HCT116 (cell line): Measurements from ENCODE around the gene HTT-AS. TPM values are rescaled to one million over a fixed set of nuclear protein-coding genes. Genes with fewer than 3 reads are reported as not detected.

Source experiments
- ATAC-seq: fragments of 200-7000 bp; cut with Tn5 transposase; 2 replicates; pipeline ENCODE4 v1.9.1; 2020; ENCODE audit warnings: mild to moderate bottlenecking, moderate library complexity
- BruUV-seq: library from RNA; stranded (reverse); fragments of 400-500 nt; replicated peaks from 2 replicates; lab custom pipeline; 2021; lab: Mats Ljungman, UMichigan
- CTCF ChIA-PET: fragments of 300-600 bp; sonication (Branson Sonifier 250); formaldehyde crosslinking; loops from one replicate; lab custom pipeline; 2021; ENCODE audit warnings: antibody characterized with exemption; lab: Charles Lee
- POLR2A ChIA-PET: fragments of 300-600, 350-600 bp; sonication (Branson Sonifier 250); formaldehyde crosslinking; loops from one replicate; lab custom pipeline; 2021; ENCODE audit warnings: antibody characterized with exemption; lab: Charles Lee
- RAD21 ChIA-PET, 2 experiments: fragments of 300-600 bp; sonication (Branson Sonifier 250); formaldehyde crosslinking; loops; one replicate each; lab custom pipeline; 2023; ENCODE audit warnings: low total read pairs in 2 of 2; ENCODE audit not compliant: uncharacterized antibody in 2 of 2, unreplicated experiment in 2 of 2, low non-redundant PET in 1 of 2; lab: Charles Lee
- DNase-seq: peaks from one replicate; pipeline ENCODE4 v3.0.0-alpha.2; 2010; ENCODE audit warnings: low read depth, low spot score
- H2AFZ ChIP-seq: fragments of 200-600 bp; shearing (Covaris generic), sonication (generic); 2 replicates; pipeline ENCODE4 v1.6.1; 2017; ENCODE audit warnings: low read depth, mixed run types, mixed read lengths, antibody characterized with exemption, low read length; ENCODE audit not compliant: poor library complexity, severe bottlenecking
- H3K27ac ChIP-seq: 2 replicates; pipeline ENCODE4 v1.5.1; 2012; ENCODE audit warnings: low read depth, low read length
- H3K27me3 ChIP-seq: fragments of 200-600 bp; sonication (generic); 2 replicates; pipeline ENCODE4 v1.6.1; 2016; ENCODE audit warnings: mixed run types, low read length, mixed read lengths; ENCODE audit not compliant: insufficient read depth
- H3K36me3 ChIP-seq, 2 experiments: fragments of 200-500 bp in 1 of 2; fragments of 200-600 bp in 1 of 2; sonication (Bioruptor generic) in 1 of 2; sonication (generic) in 1 of 2; 2 replicates each; pipeline versions ENCODE4 v1.5.1 to v1.6.1; 2014 to 2016; ENCODE audit warnings: low read length in 2 of 2, inconsistent platforms in 1 of 2, mixed read lengths in 1 of 2, mixed run types in 1 of 2; ENCODE audit not compliant: insufficient read depth in 2 of 2, control insufficient read depth in 1 of 2
- H3K4me1 ChIP-seq, 2 experiments: fragments of 200-600 bp in 1 of 2; sonication (generic) in 1 of 2; 2 replicates each; pipeline versions ENCODE4 v1.5.1 to v1.6.1; 2012 to 2017; ENCODE audit warnings: low read length in 2 of 2, inconsistent platforms in 1 of 2, mild to moderate bottlenecking in 1 of 2, mixed read lengths in 1 of 2, mixed run types in 1 of 2, moderate library complexity in 1 of 2; ENCODE audit not compliant: insufficient read depth in 2 of 2, control insufficient read depth in 1 of 2
- H3K4me2 ChIP-seq: fragments of 200-600 bp; sonication (generic); 2 replicates; pipeline ENCODE4 v1.6.1; 2017; ENCODE audit warnings: mixed run types, low read length, mixed read lengths
- H3K4me3 ChIP-seq, 2 experiments: fragments of 200-600 bp in 1 of 2; sonication (generic) in 1 of 2; replicated peaks in 1 of 2; 2 replicates each; pipeline ENCODE4 v1.5.1; 2011 to 2016; ENCODE audit warnings: low read length in 2 of 2, control low read depth in 1 of 2, low read depth in 1 of 2, mild to moderate bottlenecking in 1 of 2, mixed read lengths in 1 of 2, mixed run types in 1 of 2
- H3K79me2 ChIP-seq: fragments of 200-600 bp; sonication (generic); 2 replicates; pipeline ENCODE4 v1.6.1; 2017; ENCODE audit warnings: mild to moderate bottlenecking, mixed run types, low read length, moderate library complexity, mixed read lengths; ENCODE audit not compliant: insufficient read depth
- H3K9ac ChIP-seq: fragments of 200-600 bp; sonication (generic); 2 replicates; pipeline ENCODE4 v1.6.1; 2016; ENCODE audit warnings: low read length, mixed read lengths
- H3K9me2 ChIP-seq: fragments of 200-600 bp; sonication (generic), shearing (Covaris generic); 2 replicates; pipeline ENCODE4 v1.6.1; 2017; ENCODE audit warnings: mixed run types, mild to moderate bottlenecking, moderate library complexity; ENCODE audit not compliant: insufficient read depth
- H3K9me3 ChIP-seq, 2 experiments: fragments of 200-500 bp in 1 of 2; fragments of 200-600 bp in 1 of 2; sonication (Bioruptor generic) in 1 of 2; sonication (generic) in 1 of 2; 2 replicates each; pipeline ENCODE4 v1.6.1; 2014 to 2017; ENCODE audit warnings: low read length in 2 of 2, mixed read lengths in 2 of 2, inconsistent platforms in 1 of 2, low read depth in 1 of 2, mild to moderate bottlenecking in 1 of 2, mixed run types in 1 of 2, moderate library complexity in 1 of 2; ENCODE audit not compliant: control insufficient read depth in 1 of 2, insufficient read depth in 1 of 2
- H4K20me1 ChIP-seq: fragments of 200-600 bp; sonication (generic), shearing (Covaris generic); 2 replicates; pipeline ENCODE4 v1.6.1; 2017; ENCODE audit warnings: mixed run types, mild to moderate bottlenecking, moderate library complexity; ENCODE audit not compliant: insufficient read depth
- CBX3 ChIP-seq: IDR thresholded peaks from 2 replicates; pipeline ENCODE4 v1.6.1; 2012; ENCODE audit warnings: low read depth
- ELF1 ChIP-seq: IDR thresholded peaks from 2 replicates; pipeline ENCODE4 v1.6.1; 2012; ENCODE audit warnings: low read depth, borderline replicate concordance
- EZH2phosphoT487 ChIP-seq: fragments of 200-600 bp; IDR thresholded peaks from 2 replicates; pipeline ENCODE4 v1.6.1; 2018; ENCODE audit warnings: antibody characterized with exemption, borderline replicate concordance
- FOSL1 ChIP-seq: IDR thresholded peaks from 2 replicates; pipeline ENCODE4 v1.6.1; 2012; ENCODE audit warnings: low read depth
- JUND ChIP-seq: IDR thresholded peaks from 2 replicates; pipeline ENCODE4 v1.6.1; 2012
- SP1 ChIP-seq: IDR thresholded peaks from 2 replicates; pipeline ENCODE4 v1.6.1; 2012; ENCODE audit warnings: low read depth
- SRF ChIP-seq: IDR thresholded peaks from 2 replicates; pipeline ENCODE4 v1.6.1; 2012; ENCODE audit warnings: low read depth
- TCF7L2 ChIP-seq: IDR thresholded peaks from 2 replicates; pipeline ENCODE4 v1.7.0; 2011; ENCODE audit warnings: borderline replicate concordance, inconsistent platforms; ENCODE audit not compliant: insufficient read depth, insufficient read length; ENCODE audit errors: extremely low read depth
- YY1 ChIP-seq: IDR thresholded peaks from 2 replicates; pipeline ENCODE4 v1.6.1; 2011; ENCODE audit warnings: low read length, low read depth, moderate library complexity, mild to moderate bottlenecking; ENCODE audit not compliant: insufficient replicate concordance; ENCODE audit errors: extremely low read depth
- intact Hi-C: fragments of 100-400 bp; cut with micrococcal nuclease; formaldehyde crosslinking; loops from 2 replicates; pipeline ENCODE4 v1.10.0; 2022
- total RNA-seq: library from RNA; stranded (reverse); gene quantifications from one replicate; pipeline ENCODE4 v1.2.1, GENCODE V29; 2021; ENCODE audit not compliant: unreplicated experiment
- TF ChIP-seq, protein P1 (sequence below): IDR thresholded peaks from 2 replicates; pipeline ENCODE4 v1.6.1; 2012; ENCODE audit warnings: low read depth
- TF ChIP-seq, protein P2 (sequence below), 3 experiments: fragments of 200-600 bp in 1 of 3; sonication (generic) in 1 of 3; IDR thresholded peaks in 2 of 3; conservative IDR thresholded peaks in 1 of 3; 2 replicates each; pipeline ENCODE4 v1.5.1; 2012 to 2017; ENCODE audit warnings: low read depth in 2 of 3, low read length in 2 of 3, antibody characterized with exemption in 1 of 3, borderline replicate concordance in 1 of 3, control low read depth in 1 of 3, mild to moderate bottlenecking in 1 of 3, mixed read lengths in 1 of 3, mixed run types in 1 of 3, moderate library complexity in 1 of 3; ENCODE audit not compliant: insufficient read depth in 1 of 3

HTT-AS gene
- total RNA-seq, 1 experiment from 2014 or later = not detected

DNA sequence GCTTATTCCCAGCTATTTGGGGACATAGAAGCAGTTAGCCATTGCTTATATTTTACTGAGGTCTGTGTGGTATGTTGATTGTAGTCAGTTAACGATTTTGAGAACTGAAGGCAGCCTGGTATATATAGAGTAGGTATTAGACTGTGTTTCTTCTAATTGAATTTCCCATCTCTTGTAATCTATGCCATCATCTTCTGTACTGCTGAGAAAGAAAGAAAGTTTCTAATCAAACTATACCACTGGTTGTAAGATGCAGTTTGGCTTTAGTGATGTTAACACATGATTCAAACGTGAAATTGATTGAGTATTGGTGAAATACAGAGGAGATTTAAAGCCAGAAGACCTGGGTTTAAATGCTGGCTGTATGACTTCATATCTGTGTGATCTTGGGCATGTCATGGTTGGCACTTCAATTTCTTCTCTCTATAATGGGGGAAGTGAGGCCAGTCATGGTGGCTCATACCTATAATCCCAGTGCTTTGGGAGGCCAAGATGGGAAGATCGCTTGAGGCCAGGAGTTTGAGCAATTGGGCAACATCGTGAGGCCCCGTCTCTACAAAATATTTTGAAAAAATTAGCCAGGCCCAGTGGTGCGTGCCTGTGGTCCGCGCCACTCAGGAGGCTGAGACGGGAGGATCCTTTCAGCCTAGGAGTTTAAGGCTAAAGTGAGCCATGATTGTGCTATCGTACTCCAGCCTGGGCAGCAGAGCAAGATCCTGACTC, 11.8 kb upstream of the HTT-AS start:
- no peak for ATAC-seq
- BruUV-seq = no TSS peak

More for the DNA sequence above, 11.8 kb upstream of the HTT-AS start:
- Histone ChIP-seq H3K27me3 (no peaks in the 10 kb centered on the region), H3K36me3 (0 out of 4 replicates have a peak, but pooled peaks cover 0 to 2% of the 10 kb centered on the region in 2 experiments), H3K4me1 (no peaks in the 10 kb centered on the region), H3K27ac (no peak overlapping the region), H2AFZ (no peak overlapping the region), H3K9me2 (no peaks in the 10 kb centered on the region), H3K9ac (no peak overlapping the region), H4K20me1 (no peaks in the 10 kb centered on the region), H3K79me2 (peaks cover 38% of the 10 kb centered on the region), H3K4me2 (no peak overlapping the region), H3K9me3 (no peaks in the 10 kb centered on the region), H3K4me3 (no peak overlapping the region)
- ChIA-PET POLR2A (no interaction called here), CTCF (no interaction called here), RAD21 (no interaction called here)
- DNase-seq = no peak
- intact Hi-C loops = no loop called here
- TF ChIP-seq JUND (no peak), EZH2phosphoT487 (no peak), FOSL1 (no peak), TCF7L2 (no peak), ELF1 (no peak), YY1 (no peak), SP1 (no peak), CBX3 (no peak), SRF (no peak)
- TF ChIP-seq, protein P1, sequence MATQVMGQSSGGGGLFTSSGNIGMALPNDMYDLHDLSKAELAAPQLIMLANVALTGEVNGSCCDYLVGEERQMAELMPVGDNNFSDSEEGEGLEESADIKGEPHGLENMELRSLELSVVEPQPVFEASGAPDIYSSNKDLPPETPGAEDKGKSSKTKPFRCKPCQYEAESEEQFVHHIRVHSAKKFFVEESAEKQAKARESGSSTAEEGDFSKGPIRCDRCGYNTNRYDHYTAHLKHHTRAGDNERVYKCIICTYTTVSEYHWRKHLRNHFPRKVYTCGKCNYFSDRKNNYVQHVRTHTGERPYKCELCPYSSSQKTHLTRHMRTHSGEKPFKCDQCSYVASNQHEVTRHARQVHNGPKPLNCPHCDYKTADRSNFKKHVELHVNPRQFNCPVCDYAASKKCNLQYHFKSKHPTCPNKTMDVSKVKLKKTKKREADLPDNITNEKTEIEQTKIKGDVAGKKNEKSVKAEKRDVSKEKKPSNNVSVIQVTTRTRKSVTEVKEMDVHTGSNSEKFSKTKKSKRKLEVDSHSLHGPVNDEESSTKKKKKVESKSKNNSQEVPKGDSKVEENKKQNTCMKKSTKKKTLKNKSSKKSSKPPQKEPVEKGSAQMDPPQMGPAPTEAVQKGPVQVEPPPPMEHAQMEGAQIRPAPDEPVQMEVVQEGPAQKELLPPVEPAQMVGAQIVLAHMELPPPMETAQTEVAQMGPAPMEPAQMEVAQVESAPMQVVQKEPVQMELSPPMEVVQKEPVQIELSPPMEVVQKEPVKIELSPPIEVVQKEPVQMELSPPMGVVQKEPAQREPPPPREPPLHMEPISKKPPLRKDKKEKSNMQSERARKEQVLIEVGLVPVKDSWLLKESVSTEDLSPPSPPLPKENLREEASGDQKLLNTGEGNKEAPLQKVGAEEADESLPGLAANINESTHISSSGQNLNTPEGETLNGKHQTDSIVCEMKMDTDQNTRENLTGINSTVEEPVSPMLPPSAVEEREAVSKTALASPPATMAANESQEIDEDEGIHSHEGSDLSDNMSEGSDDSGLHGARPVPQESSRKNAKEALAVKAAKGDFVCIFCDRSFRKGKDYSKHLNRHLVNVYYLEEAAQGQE = no peak
- TF ChIP-seq, protein P2, sequence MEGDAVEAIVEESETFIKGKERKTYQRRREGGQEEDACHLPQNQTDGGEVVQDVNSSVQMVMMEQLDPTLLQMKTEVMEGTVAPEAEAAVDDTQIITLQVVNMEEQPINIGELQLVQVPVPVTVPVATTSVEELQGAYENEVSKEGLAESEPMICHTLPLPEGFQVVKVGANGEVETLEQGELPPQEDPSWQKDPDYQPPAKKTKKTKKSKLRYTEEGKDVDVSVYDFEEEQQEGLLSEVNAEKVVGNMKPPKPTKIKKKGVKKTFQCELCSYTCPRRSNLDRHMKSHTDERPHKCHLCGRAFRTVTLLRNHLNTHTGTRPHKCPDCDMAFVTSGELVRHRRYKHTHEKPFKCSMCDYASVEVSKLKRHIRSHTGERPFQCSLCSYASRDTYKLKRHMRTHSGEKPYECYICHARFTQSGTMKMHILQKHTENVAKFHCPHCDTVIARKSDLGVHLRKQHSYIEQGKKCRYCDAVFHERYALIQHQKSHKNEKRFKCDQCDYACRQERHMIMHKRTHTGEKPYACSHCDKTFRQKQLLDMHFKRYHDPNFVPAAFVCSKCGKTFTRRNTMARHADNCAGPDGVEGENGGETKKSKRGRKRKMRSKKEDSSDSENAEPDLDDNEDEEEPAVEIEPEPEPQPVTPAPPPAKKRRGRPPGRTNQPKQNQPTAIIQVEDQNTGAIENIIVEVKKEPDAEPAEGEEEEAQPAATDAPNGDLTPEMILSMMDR (IDR thresholded peaks at IDR 0.05 in 2 of 3, conservative IDR thresholded peaks at IDR 0.05 in 1 of 3; ENCODE audit: borderline replicate concordance in 1 of 3, insufficient read depth in 1 of 3, low read depth in 2 of 3, low read length in 2 of 3) = no peak
